ENCODE data around the gene CNN3. TPM values are rescaled to one million over a fixed set of nuclear protein-coding genes. Genes with fewer than 3 reads are reported as not detected.

The CNN3 gene
- total RNA-seq, 4 donors from 2014 or later, result 334 to 604 (median 452) TPM

DNA sequence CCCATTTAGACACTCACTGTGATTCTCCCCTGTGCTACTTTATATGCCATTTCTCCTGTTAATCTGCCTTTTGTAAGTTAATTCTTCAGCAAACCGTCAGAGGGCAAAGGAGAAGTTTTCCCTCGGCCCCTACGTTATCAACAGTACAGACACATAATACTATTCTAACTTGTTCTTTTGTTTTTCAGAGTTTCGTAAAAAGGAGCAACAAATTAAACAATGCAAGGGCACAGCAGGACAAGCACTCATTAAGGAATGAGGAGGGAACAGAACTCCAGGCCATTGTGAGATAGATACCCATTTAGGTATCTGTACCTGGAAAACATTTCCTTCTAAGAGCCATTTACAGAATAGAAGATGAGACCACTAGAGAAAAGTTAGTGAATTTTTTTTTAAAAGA is 32.3 kb downstream of the CNN3 start:
- intact Hi-C loops (cut with DNase I; ENCODE audit: low total_unique reads), result no loop called here
- TF ChIP-seq, protein P1, sequence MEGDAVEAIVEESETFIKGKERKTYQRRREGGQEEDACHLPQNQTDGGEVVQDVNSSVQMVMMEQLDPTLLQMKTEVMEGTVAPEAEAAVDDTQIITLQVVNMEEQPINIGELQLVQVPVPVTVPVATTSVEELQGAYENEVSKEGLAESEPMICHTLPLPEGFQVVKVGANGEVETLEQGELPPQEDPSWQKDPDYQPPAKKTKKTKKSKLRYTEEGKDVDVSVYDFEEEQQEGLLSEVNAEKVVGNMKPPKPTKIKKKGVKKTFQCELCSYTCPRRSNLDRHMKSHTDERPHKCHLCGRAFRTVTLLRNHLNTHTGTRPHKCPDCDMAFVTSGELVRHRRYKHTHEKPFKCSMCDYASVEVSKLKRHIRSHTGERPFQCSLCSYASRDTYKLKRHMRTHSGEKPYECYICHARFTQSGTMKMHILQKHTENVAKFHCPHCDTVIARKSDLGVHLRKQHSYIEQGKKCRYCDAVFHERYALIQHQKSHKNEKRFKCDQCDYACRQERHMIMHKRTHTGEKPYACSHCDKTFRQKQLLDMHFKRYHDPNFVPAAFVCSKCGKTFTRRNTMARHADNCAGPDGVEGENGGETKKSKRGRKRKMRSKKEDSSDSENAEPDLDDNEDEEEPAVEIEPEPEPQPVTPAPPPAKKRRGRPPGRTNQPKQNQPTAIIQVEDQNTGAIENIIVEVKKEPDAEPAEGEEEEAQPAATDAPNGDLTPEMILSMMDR (IDR thresholded peaks at IDR 0.05), result no peak
- no peak for TF ChIP-seq POLR2A (IDR thresholded peaks at IDR 0.05)
- no peak for DNase-seq
- Histone ChIP-seq H3K27me3 (no peaks in the 10 kb centered on the region), H3K9me3 (no peaks in the 10 kb centered on the region), H3K4me3 (no peak overlapping the region), H3K27ac (no peak overlapping the region), H3K36me3 (no peaks in the 10 kb centered on the region), H3K4me1 (no peaks in the 10 kb centered on the region)

DNA sequence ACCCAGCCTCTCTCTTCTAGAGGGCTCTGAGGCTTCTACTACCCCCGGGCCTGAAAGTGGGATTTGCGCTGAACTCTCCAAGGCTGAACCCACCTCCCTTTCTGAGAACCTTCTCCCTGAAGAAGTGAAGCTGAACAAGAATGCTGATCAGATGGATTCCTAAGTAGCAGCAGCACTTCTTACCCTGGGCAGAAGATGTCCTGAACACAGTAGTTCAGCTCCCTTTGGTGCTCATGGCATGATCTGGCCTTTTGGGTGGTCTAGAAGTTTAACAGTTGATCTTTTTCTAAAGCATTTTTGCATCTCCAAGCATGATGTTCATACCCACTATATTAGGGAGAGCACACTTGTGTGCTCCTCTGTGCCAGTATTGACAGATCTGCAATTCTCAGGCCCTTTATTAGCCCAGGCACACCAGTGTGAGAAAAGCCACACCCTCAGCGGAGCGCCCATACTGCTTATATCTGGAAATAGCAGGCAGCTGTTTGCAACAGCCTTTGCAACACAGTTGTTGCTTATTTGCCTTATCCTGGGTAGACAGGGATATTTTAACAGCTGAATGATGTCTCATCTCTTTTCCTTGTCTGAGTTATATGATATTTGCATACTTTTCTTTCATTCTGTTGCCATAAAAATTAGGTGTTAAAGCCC is 34.2 kb downstream of the CNN3 start:
- Histone ChIP-seq H3K27ac (no peak overlapping the region), H3K36me3 (no peaks in the 10 kb centered on the region), H3K27me3 (no peaks in the 10 kb centered on the region), H3K4me1 (no peaks in the 10 kb centered on the region), H3K4me3 (no peak overlapping the region), H3K9me3 (no peaks in the 10 kb centered on the region)
- DNase-seq, result no peak
- TF ChIP-seq, protein P1 (IDR thresholded peaks at IDR 0.05), result no peak
- TF ChIP-seq POLR2A (IDR thresholded peaks at IDR 0.05), result no peak
- intact Hi-C loops (cut with DNase I; ENCODE audit: low total_unique reads), result no loop called here

DNA sequence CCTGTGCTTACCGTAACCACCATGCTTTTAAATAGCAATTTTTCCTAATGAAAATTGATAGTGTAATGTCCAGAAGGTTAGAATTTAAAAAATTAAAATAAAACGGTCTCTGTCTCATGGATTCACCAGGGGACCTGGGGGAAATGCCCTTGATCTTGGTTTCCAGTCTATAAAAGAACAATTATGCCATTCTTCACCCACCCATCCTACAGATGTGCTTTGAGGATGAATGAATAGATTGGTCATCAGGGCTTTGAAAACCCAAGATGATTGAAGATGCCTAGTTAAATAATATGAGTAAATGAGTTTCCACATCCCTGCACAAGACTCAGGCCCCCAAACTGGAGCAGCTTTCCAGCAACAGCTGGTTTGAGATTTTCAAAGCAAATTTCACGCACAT is 38.7 kb downstream of the CNN3 start:
- intact Hi-C loops (cut with DNase I; ENCODE audit: low total_unique reads), result no loop called here
- H3K4me1 ChIP-seq, result no peaks in the 10 kb centered on the region

DNA sequence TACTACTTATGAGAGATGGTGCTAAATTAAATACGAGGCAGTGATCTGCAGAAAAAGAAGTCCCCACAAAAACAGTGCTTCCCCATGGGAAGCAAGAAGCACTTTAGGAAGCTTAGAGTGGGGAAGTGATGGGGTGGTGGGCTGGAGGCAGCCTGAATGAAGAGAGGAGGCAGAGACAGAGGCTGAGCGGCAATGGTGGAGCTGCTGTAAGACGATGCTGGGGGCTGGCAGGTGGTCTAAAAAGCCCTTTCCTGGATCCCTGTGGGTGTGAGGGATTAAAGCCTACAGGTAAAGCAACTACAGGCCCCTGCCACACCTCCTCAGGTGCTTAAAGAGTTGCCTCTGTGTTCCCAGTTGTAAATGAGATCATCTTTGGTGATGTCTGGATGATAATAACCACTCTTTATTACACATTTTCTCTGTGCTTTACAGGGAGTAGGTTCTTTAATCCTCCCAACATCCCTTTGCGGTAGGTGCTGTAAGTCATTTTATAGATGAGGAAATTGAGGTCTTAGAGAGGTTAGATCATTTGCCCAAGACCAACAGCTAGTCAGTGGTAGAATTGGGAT is 39.2 kb downstream of the CNN3 start:
- TF ChIP-seq, protein P1 (IDR thresholded peaks at IDR 0.05), result no peak
- TF ChIP-seq POLR2A (IDR thresholded peaks at IDR 0.05), result no peak
- intact Hi-C loops (cut with DNase I; ENCODE audit: low total_unique reads), result no loop called here
- Histone ChIP-seq H3K27ac (no peak overlapping the region), H3K36me3 (no peaks in the 10 kb centered on the region), H3K9me3 (no peaks in the 10 kb centered on the region), H3K4me3 (no peak overlapping the region), H3K4me1 (no peaks in the 10 kb centered on the region), H3K27me3 (no peaks in the 10 kb centered on the region)
- DNase-seq, result no peak

More for the DNA sequence above, 38.7 kb downstream of the CNN3 start:
- no peaks in the 10 kb centered on the region for H3K36me3 ChIP-seq
- DNase-seq, result no peak
- H3K4me3 ChIP-seq, result no peak overlapping the region
- H3K27ac ChIP-seq, result no peak overlapping the region
- TF ChIP-seq, protein P1 (IDR thresholded peaks at IDR 0.05), result no peak
- TF ChIP-seq POLR2A (IDR thresholded peaks at IDR 0.05), result no peak
- no peaks in the 10 kb centered on the region for H3K27me3 ChIP-seq
- no peaks in the 10 kb centered on the region for H3K9me3 ChIP-seq

DNA sequence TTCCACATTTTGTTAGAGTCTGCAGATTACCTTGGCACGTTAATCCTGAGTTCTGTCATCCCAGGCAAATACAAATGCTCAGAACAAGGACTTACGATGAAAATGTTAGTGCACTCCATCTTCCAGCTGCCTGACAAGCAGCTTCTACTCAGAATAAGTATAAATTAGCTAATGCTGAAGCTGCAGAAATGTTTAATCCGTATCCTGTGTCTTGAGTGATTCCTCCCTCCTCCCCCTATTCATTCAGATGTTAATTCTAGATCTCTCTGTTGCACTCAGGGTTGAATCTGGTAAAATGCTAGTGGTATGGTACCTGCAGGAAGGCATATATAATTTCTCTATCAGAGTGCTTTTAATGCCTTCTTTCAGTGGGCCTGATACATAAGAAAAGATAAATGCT is 39.8 kb downstream of the CNN3 start:
- intact Hi-C loops (cut with DNase I; ENCODE audit: low total_unique reads), result no loop called here
- no peak for DNase-seq

More for the DNA sequence above, 39.8 kb downstream of the CNN3 start:
- H3K36me3 ChIP-seq, result no peaks in the 10 kb centered on the region
- no peak overlapping the region for H3K27ac ChIP-seq
- no peak for TF ChIP-seq POLR2A (IDR thresholded peaks at IDR 0.05)
- TF ChIP-seq, protein P1 (IDR thresholded peaks at IDR 0.05), result no peak
- no peak overlapping the region for H3K4me3 ChIP-seq
- H3K27me3 ChIP-seq, result no peaks in the 10 kb centered on the region
- H3K4me1 ChIP-seq, result no peaks in the 10 kb centered on the region
- H3K9me3 ChIP-seq, result no peaks in the 10 kb centered on the region

Measured in uterus (tissue), 4 donors.